T1000 (cell line): Measurements from ENCODE around the gene AGAP9.
"Not testable (repeated sequence)": the region's sequence is repeated elsewhere in the genome, so short reads cannot be mapped to it uniquely, and the experiment has no call there.

ENCODE experiments used
- DNase-seq: peaks from one replicate; lab custom pipeline; 2025; ENCODE audit warnings: mixed read lengths; lab: John Stamatoyannopoulos, UW

Gene AGAP9

DNA sequence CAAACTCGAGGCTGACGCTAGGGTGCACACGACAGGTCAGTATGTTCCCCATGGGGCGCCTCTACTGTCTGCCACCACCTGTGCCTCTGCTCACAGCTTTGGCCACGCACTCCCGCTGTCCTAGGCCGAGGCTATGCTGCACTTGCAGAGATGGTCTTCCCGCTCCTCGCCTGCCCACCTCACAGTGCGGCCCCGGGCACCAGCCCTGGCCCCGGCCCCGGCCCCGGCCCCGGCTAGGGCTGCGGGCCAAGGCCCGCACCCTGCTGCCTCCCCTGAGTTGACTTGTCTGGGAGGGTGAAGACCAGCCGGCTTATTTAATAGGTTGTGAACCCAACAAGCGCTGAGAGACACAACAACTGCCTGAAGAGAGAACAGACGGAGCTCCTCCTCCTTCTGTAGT lies at the start of gene AGAP9:
Gene AGAP9, minus strand, starts transcription at position 164 of the 400 bp plus-strand sequence. Its CDS starts 112 bp downstream, at position 52.
- DNase-seq, result not testable (repeated sequence)

GRCh38 chr10:47571138-47571912 lies 47.9 kb upstream of the AGAP9 start:
- not testable (repeated sequence) for DNase-seq

- not testable (repeated sequence) for DNase-seq
Observed at GRCh38 chr10:47566757-47567156, 43.3 kb upstream of the AGAP9 start.

DNA sequence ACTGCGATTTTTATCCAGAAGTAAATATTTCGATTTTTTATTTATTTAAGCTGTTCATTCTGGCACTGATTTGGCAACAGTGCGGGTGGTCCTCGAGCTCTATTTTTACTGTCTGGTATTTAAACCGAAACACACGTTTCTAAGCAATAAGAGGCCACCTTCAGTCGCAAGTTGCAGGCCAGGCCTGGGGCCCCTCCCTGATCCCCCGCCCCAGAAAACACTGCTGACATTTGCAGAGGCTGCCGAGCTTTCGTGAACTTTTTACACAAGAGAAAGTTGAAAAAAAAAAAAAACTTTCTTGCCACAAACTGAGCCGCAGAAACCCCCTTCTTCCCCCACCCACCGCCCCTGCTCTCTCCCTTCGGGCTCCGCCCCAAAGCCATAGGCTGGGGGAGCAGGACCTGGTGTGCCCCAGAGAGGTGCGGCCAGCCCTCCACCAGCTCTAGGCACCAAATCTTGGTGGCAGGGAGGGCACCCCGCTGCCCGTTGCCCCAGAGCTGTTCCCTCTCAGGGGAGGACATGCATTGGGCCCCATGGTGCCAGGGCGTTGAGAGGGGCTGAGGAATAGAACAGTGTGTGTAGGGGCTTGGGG lies 42.8 kb upstream of the AGAP9 start:
- not testable (repeated sequence) for DNase-seq

- DNase-seq, result not testable (repeated sequence)
Observed at GRCh38 chr10:47565517-47565920, 42.1 kb upstream of the AGAP9 start.

DNA sequence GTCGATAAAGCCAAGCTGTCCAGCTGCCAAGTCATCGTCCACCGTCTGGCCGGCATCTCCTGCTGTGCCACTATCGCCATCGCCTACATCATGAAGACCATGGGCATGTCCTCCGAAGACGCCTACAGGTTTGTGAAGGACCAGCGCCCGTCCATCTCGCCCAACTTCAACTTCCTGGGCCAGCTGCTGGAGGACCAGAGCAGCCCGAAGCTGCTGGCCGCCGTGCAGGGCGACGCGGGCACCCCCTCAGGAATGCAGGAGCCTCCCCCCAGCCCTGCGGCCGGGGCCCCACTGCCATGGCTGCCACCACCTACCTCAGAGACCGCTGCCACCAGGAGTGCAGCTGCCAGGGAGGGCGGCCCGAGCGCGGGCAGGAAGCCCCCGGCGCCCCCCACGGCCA lies 41.5 kb upstream of the AGAP9 start:
- DNase-seq, result not testable (repeated sequence)

DNA sequence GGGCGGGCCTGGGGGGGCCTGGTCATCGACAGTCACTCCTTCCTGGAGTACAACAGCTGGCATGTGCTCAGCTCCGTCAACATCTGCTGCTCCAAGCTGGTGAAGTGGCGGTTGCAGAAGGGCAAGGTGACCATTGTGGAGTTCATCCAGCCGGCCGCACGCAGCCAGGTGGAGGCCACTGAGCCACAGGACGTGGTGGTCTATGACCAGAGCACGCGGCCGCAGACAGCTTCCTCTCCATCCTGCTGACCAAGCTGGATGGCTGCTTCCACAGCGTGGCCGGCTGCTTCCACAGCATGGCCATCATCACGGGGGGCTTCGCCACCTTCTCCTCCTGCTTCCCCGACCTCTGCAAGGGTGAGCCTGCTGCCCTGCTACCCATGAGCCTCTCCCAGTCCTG lies 40.9 kb upstream of the AGAP9 start:
- not testable (repeated sequence) for DNase-seq

DNA sequence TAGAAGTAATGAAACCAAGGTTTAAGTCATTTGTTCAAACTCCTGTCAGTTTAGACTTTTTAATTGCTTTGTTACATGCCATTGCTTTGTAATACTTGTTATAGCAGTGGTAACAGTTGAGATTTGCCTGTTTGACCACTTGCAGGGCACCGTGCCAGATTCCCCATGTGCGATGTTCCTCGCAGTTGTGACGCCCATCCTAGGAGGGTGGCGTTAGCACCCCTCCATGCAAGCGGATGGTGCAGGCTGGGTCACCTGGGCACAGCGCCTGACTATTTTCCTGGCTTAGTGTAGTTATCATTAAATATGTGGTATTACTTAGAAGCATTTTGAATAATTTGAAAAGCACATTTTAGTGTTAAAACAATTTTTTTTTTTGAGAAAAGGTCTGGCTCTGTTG lies 37.0 kb upstream of the AGAP9 start:
- not testable (repeated sequence) for DNase-seq

DNA sequence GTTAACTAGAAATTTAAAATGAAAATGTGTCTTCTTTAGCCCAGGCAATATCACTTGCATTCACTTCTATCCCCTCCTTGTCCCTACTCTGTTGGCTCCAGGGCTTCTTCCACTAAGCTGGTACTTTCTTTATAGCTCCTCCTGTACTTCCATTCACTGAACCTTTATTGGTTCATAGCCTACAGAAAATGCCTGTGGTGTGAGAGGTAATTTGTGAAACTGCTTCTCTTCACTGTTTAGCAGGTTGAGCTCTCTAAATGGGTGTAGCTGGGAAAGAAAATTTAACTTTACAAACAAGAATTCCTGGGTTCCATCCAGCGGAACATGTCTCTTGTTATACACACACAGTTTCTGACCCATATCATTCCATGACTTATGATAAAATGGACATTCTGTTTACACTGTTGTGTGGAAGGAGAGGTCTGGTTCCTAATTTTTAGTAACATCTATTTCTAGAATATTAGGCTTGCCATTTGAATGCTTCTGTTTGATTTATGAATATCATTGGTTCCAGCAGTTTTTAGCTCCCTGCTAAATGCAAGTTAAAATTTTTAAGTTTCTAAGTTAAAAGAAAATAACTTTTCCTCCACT lies 36.4 kb upstream of the AGAP9 start:
- not testable (repeated sequence) for DNase-seq

DNA sequence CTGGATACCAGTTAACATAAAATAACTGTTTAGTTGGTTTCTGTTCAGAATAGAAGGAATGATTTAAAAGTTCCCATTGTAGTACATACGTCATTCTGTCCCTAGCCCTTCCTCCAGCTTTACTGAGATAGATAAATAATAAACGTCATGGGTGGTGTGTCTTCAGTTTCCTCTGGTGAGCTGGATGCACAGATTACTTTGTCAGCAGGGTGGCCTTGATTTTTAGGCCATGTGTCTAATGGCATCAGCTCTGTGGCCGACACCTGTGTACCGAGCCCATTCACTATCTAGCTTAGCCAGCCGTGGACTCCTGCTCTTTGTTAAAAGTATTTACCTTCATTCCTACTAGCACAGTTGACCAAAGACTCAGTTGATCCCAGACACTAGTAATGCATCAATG lies 34.7 kb upstream of the AGAP9 start:
- DNase-seq, result not testable (repeated sequence)

DNA sequence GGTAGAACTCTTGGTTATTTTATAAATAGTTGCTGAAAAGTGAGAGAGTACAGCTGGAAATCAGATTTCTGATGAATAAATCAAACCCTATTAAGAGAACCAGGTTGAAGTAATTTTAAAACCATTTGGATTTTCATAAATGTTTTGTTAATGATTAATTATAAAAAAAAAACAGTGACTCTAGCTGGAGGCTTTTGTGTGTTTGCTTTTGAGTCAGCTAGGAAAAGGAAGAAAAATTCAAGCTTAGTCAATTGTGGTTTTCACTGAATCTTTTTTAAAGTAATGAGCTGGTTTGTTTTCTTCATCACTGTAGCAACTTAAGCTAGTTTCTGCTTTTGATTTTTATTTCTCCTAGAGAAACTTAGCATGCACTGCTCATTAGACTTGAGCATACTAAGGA lies 34.2 kb upstream of the AGAP9 start:
- not testable (repeated sequence) for DNase-seq

GRCh38 chr10:47555334-47555733 lies 31.9 kb upstream of the AGAP9 start:
- DNase-seq, result not testable (repeated sequence)

DNA sequence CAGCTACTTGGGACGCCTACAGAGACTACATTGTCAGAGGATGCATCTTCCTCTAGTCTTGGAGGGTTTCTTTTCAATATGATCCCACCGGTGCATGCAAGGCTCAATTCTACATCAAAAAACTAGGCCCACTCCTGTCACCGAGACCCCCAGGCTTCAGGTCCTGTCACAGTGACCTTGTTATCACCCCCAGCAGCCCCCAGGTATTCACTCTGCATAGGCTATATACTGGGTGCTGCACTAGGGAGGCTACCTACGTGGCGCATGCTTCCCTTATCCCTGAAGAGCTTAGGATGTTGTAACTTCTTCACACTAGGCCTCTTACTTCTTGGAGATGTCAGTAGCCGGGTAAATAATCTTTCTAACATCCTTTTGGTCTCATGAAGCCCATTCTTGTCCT lies 31.1 kb upstream of the AGAP9 start:
- not testable (repeated sequence) for DNase-seq

- not testable (repeated sequence) for DNase-seq
Observed at GRCh38 chr10:47553860-47554247, 30.4 kb upstream of the AGAP9 start.

- peak; percentile 86 for DNase-seq
Observed at GRCh38 chr10:47553214-47553859, 29.9 kb upstream of the AGAP9 start.

DNA sequence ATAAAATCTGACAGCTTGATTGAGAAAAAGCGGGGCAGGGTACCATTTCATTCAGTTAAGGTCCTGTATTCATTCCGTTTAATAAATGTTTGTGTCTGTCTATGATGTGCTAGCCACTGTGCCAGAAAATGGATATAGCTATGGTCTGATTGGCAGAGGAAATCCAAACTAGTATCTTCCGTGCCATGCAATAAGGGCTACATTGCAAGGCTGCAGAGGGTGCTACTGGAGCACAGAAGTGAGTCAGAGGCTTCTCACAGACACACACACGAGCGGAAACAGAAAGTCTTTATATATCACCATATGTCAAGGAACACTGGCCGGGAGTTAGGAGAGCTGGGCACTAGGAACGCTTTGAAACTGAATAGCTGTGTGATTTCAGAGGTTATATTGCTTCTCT lies 29.3 kb upstream of the AGAP9 start:
- peak; percentile 35 for DNase-seq

DNA sequence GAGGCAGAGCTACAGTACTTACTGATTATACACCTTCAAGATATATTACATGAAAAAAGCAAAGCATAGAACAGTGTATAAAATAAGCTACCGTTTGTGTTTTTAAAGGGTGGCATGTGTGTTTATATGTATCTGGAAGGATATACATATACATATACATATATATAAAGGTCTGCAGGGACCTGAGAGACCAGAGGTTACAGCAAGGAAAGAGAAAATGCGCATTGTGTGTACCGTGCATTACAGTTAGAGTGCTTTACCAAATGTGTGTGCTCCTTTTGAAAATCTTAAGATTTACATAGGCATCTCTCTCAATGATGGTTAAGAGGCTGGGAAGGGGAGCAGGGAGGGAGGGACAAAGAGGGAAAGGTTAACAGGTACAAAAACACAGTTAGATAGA lies 23.8 kb upstream of the AGAP9 start:
- not testable (repeated sequence) for DNase-seq

DNA sequence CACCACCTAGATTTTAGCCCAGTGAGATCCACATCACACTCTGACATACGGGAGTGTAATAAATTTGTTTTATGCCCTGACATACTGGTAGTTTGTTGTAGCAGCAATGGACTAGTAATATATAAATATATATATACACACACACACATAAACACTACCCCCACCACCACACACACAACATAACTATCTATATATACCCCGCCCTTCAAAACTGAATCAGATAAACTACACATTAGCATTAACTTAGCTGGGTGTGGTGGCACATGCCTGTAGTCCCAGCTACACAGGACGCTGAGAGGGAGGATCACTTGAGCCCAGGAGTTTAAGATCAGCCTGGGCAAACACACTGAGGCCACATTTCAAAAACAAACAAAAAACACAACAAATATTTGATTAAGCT lies 13.0 kb upstream of the AGAP9 start:
- DNase-seq, result not testable (repeated sequence)

DNA sequence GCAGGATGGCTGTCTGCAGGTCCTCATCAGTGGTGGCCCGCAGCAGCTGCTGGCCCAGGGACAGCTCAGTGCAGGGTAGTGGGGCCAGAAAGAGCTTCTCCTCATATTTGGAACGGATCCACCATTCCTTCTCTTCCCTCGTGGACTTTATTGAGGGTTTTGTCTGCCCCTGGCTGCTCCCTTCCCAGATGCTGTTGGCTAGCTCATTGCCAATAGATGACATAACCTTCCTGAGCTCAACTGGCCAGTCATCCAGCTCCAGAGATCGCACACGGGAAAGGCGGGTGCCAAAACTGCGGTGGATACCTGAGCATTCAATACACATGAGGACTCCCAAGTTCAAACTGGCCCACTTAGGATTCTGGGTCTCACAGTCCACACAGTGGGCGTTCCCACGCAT lies 21.1 kb downstream of the AGAP9 start:
- not testable (repeated sequence) for DNase-seq

GRCh38 chr10:47494226-47494625 lies 29.2 kb downstream of the AGAP9 start:
- not testable (repeated sequence) for DNase-seq

GRCh38 chr10:47491600-47491999 lies 31.8 kb downstream of the AGAP9 start, which contains the start of gene FAM25G:
Gene FAM25G, minus strand, starts transcription at chr10:47491700. Its CDS starts 26 bp downstream, at chr10:47491674.
- not testable (repeated sequence) for DNase-seq

DNA sequence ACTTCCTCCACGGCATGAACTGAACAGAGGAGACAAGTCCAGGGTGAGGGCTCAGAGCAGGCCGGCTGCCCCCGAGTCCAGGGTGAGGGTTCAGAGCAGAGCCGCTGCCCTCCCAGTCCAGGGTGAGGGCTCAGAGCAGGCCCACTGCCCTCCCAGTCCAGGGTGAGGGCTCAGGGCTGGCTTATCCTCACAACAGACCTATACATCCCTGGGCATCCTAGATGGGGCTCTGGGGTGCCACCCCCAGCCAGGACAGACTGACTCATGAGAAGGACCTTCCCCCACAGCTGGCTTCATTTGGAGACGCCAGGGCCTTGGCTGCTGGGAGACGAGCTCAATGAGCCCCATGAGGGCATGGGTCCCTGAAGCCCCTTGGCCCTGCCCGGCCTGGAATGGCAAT lies 33.8 kb downstream of the AGAP9 start:
- not testable (repeated sequence) for DNase-seq
